ENCODE data around the gene NPBWR2.
"Not testable (repeated sequence)": the region's sequence is repeated elsewhere in the genome, so short reads cannot be mapped to it uniquely, and the experiment has no call there.

The NPBWR2 gene

DNA sequence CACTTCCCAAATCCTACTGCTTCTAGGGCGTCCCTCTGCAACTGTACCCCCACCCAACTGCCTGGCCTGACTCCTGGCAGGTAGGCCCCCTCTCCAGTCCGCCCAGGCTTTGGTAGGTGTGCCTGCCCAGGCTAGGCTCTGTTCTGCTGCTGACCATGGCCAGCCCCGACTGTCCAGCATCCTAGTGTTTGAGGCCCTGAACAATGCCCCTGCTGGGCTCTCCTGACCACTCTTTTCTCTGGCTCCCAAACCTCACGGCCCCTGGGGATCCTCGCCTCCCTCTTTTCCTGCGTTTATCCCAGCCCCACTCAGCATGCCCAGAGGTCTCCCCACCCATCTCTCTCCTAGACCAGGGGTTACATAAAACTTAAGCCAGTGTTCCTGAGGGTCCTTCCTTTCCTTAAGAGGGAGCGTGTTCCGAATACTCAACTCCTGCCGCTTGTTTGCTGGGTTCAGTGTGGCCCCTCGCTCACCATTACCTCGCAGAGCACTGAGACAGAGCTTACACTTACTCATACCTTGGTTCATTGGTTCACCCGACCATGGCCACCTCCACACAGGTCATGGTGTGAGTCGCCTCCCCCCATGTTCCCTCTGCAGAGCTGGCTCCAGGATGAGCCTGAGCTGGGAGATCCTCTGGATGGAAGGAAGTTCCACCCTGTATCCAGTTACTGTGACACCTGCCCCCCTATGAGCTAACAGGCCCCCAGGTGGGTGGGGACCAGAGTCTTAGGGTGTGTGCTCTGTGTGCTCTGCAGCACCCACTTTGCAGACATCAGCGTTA is 35.8 kb upstream of the NPBWR2 start:
- DNase-seq: no peak

- DNase-seq: no peak
Observed at GRCh38 chr20:64142590-64142989, 35.2 kb upstream of the NPBWR2 start.

GRCh38 chr20:64140956-64141355 is 33.6 kb upstream of the NPBWR2 start:
- DNase-seq: no peak

DNA sequence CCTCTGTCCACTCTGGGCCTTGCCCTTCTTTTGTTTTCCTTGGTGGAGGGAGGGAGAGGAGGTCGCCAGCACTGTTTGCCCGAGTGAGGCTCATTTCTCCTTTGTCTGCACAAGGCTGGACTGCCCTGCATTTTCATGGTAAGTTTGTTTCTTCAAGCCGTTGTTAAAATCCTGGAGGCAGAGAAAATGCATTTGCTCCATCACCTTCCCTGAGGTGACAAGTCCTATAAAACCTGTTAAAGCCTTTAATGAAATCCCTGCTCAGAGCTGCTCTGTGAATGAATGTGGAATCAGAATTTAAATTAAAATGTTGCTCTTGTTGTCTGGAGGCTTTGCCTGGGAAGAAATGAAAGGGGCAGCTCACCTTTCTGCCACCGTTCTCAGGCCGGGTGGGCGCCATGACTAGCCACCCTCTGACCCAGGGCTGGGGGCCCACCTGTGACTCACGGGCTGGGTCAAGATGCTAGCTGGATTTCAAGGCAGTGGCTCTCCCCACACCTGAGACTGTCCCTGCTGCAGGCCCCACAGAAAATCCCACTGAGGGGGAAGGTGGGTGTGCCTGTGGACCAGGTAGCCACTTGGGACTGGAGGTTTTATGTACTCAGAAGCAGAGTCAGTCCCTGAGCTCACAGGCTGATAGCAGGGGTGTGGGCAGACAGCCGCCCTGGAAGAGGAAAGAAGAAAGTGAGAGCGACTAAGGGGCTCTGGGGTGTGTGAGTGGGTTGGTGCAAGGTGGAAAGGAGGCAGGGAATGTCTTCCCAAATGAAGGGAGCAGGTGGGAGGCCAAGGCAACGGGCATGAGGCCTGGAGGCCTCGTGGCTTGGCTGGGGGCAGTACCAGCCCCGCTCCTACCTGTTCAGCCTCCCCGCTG is 32.9 kb upstream of the NPBWR2 start:
- DNase-seq: no peak

GRCh38 chr20:64139199-64140060 is 32.1 kb upstream of the NPBWR2 start:
- no peak for DNase-seq

DNA sequence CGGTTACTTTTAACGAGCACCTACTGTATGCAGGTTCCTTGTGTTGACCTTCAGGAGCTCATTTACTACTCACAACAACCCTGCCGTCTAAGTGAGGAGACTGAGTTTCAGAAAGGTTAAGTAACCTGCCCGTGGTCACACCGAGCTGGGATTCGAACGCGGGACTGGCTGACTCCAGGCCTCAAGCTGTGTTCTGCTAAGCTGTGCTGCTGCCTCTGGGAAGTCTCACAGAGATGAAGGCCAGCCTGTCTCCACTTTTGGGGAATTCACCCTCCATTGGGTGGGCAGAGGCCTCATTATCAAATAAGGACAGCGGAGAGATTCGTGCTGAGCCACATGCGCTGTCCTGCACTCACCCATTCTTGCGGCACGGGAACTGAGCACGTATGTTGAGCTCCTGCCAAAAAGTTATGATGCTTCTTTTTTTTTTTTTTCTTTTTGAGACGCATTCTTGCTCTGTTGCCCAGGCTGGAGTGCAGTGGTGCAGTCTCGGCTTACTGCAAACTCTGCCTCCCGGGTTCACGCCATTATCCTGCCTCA is 31.0 kb upstream of the NPBWR2 start:
- no peak for DNase-seq

- no peak for DNase-seq
Observed at GRCh38 chr20:64137598-64138031, 30.2 kb upstream of the NPBWR2 start.

GRCh38 chr20:64136004-64136710 is 28.8 kb upstream of the NPBWR2 start:
- no peak for DNase-seq

GRCh38 chr20:64134744-64135143 is 27.4 kb upstream of the NPBWR2 start:
- DNase-seq: not testable (repeated sequence)

GRCh38 chr20:64133951-64134407 is 26.6 kb upstream of the NPBWR2 start:
- no peak for DNase-seq

GRCh38 chr20:64131406-64131805 is 24.0 kb upstream of the NPBWR2 start:
- DNase-seq: peak; percentile 27

GRCh38 chr20:64130876-64131275 is 23.5 kb upstream of the NPBWR2 start:
- DNase-seq: no peak

GRCh38 chr20:64130271-64130670 is 22.9 kb upstream of the NPBWR2 start:
- DNase-seq: no peak

- DNase-seq: no peak
Observed at GRCh38 chr20:64129146-64129782, 21.9 kb upstream of the NPBWR2 start.

GRCh38 chr20:64123517-64123916 is 16.2 kb upstream of the NPBWR2 start:
- DNase-seq: not testable (repeated sequence)

DNA sequence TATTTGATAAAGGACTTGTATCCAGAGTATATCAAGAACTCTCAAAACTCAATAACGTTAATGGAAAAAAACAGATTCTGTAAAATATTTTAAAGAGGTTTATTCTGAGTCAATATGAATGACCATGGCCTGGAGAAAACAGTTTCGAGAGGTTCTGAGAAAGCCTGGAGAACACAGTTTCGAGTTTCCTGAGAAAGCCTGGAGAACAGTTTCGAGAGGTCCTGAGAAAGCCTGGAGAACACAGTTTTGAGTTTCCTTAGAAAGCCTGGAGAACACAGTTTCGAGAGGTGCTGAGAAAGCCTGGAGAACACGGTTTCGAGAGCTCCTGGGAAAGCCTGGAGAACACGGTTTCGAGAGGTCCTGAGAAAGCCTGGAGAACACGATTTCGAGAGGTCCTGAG is 15.6 kb upstream of the NPBWR2 start:
- DNase-seq: not testable (repeated sequence)

DNA sequence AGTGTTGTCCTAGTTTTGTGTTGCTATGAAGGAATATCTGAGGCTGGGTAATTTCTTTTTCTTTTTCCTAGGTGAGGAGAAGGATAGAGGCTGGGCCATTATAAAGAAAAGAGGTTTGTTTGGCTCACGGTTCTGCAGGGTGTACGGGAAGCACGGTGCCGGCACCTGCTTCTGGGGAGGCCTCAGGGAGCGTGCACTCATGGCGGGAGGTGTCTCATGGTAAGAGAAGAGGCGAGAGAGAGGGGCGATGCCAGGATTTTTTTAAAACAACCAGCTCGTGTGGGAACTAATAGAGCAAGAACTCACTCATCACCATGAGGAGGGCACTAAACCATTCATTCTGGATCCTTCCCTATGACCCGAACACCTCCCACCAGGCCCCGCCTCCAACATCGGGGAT is 14.2 kb upstream of the NPBWR2 start:
- DNase-seq: no peak

DNA sequence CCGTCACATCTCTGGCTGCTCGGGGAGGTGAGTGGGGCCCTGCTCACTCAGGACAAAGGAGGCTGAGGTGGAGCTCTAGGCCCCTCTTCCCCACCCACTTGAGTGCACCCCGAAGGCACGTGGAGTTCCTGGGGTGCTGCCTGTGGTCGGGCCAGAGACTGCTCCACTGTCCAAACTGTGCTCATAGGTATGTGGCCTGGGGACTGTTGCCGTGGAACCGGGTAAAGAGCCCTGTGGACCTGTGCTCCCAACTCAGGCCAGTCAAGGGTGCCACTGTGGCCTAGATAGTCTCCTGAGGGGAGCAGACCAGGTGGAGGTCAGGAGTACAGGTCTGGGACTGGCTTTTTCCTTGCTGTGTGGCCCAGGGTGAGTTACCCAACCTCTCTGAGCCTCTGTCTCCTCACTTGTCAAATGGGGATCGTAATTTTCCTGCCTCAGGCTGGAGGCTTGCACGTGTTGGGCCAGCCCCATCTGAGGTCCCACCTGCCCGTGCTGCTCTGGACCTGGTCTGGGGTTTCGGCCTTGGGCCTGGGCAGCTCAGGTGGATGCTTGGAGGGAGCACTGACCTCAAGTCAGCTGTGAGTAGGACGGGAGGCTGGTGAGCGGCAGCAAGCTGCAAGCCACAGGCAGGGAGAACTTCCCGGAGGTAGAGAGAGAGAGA is 12.4 kb upstream of the NPBWR2 start:
- DNase-seq: no peak

DNA sequence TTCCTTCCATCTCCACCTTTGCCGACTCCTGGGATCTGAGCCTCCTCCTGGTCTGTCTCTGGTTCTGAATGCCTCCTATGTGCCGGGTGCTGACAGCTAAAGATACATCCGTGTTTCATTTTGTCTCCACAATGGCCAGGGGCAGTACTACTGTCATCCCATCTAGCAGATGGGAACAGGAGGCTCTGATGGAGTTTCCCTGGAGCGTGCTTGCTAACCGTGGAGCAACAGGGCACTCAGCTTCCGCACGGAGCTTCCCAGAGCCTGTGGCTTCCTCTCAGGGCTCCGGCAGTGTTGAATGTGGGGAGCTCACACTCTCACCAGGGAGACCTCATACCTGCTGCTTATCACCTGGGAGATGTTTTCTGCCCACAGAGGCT is 11.9 kb upstream of the NPBWR2 start:
- DNase-seq: no peak

DNA sequence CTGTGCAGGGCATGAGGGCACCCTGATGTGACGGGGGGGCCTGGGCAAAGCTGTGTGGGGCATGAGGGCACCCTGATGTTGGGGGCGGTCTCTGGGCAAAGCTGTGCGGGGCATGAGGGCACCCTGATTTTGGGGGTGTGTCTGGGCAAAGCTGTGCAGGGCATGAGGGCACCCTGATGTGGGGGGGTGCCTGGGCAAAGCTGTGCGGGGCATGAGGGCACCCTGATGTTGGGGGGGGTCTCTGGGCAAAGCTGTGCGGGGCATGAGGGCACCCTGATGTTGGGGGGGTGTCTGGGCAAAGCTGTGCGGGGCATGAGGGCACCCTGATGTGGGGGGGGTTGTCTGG is 10.0 kb upstream of the NPBWR2 start:
- not testable (repeated sequence) for DNase-seq
